GM12801 (cell line): ENCODE measurements around the gene ITGB6.

Experiments
- CTCF ChIP-seq: IDR thresholded peaks from one replicate; pipeline ENCODE4 v1.5.1; 2011; ENCODE audit warnings: control low read depth; ENCODE audit not compliant: insufficient read length; ENCODE audit errors: extremely low read depth

Gene ITGB6

DNA sequence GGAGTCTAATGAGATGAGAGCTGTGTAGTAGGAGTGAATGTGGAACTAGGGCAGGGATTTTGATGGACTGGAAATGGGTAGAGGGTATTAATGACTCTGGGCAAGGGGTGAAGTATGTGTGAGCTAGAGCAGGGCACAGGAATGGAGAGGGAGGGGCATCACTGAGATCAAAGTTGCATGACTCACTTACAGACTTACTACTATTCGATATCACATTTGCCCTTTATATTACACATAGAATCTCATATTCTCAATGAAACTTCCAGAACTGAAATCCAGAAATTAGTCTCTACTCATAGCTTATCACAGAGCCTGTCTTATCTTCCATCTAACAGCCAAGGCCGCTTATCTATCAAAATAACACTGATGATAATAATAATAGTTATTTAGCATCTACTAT, 20.0 kb upstream of the ITGB6 start:
- no peak for TF ChIP-seq CTCF

- TF ChIP-seq CTCF, result no peak
Measured at GRCh38 chr2:160214461-160215445, 14.7 kb upstream of the ITGB6 start.

DNA sequence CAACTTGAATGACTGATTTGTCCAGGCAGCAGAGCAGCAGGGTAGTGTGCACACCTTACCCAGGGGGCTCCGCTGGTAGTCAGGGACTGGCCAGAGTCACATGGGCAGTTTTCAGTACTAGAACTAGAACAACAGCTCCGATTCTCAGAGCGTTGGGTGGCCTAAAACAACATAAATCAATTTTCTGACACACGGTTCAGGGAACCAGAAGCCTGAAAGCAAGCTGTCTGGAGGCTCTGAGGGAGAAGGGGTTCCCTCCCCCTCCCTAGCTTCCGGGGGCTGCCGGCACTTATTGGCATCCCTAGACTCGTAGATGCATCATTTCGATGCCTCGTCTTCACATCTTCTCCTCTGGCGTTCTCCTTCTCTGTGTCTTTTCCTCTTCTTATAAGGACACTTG, 13.4 kb upstream of the ITGB6 start:
- TF ChIP-seq CTCF, result no peak

DNA sequence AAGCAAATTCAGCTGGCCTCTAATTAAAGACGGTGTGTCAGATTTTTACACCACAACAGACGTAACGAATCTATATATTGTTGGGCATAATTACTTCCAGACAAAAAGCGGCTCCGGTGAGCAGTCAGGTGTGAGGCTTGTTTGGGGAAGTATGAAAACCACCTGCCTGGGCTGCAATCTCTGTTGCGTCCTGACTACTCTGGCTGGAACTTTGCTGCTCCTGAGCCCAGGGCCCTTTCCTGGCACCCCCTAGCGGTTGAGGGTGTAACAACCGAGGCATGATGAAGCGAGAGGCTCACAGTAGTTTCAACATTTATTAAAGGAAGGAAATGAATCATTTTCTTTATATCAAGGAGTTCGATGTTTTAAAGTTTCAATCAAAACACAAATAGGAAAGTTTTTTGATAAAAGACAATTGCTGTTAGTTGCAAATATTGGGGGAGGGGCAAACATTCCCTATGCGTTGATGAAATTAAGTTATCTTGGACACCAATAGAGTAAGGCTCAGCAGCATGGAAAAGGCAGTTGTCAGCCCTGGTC, 10.6 kb upstream of the ITGB6 start:
- peak; percentile 17 for TF ChIP-seq CTCF

- no peak for TF ChIP-seq CTCF
Measured at GRCh38 chr2:160209516-160209856, 9.4 kb upstream of the ITGB6 start.

DNA sequence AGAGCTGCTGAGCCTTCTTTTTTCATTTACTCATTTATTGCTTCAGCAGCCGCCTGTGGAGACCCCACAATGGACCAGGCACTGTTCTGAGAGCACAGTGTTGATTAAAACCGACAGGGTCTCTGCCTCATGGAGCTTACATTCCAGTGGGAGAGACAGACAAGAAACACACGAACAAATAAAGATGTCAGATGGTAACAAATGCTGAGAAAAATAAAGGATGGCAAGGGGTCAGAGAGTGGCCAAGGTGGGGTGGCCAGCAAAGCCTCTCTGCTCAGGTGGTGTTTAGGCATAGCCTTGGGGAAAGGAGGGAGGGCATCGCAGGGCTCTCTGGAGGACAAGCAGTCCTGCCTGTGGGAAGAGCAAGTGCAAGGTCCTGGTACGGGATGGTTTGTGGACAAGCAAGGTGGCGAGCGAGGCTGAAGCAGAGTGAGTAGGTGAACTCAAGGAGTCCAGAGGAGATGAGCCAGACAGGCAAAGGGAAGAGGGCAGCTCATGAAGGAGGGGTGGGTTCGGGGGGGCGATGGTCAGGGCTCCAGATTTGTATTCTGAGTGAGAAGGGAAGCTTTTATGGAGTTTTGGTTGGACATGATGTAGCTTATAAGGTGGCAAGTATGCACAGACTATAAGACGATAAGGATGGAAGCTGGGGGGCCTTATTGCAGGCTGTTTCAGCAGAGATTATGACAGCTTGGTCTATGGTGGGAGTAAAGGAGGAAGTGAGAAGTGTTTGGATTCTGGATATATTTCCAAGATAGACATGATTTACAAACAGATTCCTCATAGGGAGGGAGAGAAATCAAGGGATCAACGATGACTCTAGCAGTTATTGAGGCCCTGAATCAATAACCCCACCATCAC, 8.8 kb upstream of the ITGB6 start:
- no peak for TF ChIP-seq CTCF

DNA sequence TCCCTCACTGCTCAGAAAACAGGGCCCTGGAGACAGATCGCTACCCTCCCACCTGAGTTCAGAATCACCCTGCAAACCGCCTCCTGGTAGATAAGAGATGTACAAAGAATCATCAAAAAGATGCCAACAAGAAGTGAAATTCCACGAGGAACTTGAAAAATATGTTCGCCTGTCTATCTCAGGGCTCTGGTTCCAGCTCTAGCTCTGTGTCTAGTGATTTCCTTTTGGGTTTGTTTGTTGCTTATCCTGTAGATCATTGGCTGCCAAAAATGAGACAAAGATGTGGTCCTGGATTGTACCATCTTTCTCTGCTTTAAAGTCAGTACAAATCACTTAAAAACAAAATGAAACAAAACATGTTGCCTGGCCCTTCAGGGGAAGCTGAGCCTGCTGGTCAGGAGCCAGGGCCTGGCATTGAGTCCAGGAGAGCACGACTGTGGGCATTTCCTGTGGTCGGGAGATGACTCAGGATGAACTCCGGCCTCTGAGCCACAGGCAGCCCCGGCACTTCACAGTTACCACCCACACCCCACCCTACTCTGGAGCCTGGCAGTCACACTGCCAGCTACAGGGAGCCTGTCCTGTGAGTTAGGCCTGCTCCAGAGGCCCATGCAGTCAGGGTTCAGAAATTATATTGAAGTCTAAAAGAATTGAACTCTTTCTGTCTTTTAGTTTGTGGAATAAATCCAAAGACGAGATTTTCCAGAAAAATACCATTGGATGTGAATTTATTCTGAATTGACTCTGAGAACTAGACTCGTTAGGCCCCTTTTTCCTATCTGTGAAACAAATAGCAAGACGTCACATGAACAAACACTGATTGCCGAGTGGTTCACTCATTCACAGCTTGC, 8.0 kb upstream of the ITGB6 start:
- no peak for TF ChIP-seq CTCF
